Mucosa of descending colon (tissue), 3 donors: ENCODE measurements around the gene CDC14A. TPM values are rescaled to one million over a fixed set of nuclear protein-coding genes. Genes with fewer than 3 reads are reported as not detected.

ENCODE experiments used
- ATAC-seq: fragments of 200-7000 bp; cut with Tn5 transposase; one replicate; pipeline ENCODE4 v1.9.1; 2020; ENCODE audit warnings: mild to moderate bottlenecking, moderate library complexity
- DNase-seq, 3 donors: peaks; one replicate each; pipeline ENCODE4 v3.0.0-alpha.2; 2020
- H3K36me3 ChIP-seq: fragments of 200-600 bp; one replicate; pipeline ENCODE4 v1.8.0; 2021; ENCODE audit warnings: low read depth, mild to moderate bottlenecking
- H3K4me1 ChIP-seq: fragments of 200-600 bp; one replicate; pipeline ENCODE4 v1.8.0; 2021; ENCODE audit warnings: low read depth, mild to moderate bottlenecking
- H3K4me3 ChIP-seq: fragments of 200-600 bp; one replicate; pipeline ENCODE4 v1.8.0; 2021; ENCODE audit warnings: mild to moderate bottlenecking
- H3K9me3 ChIP-seq: fragments of 200-600 bp; one replicate; pipeline ENCODE4 v1.8.0; 2021; ENCODE audit warnings: mild to moderate bottlenecking
- CTCF ChIP-seq: fragments of 200-600 bp; IDR thresholded peaks from one replicate; pipeline ENCODE4 v1.8.0; 2022; ENCODE audit warnings: antibody characterized with exemption, mild to moderate bottlenecking
- intact Hi-C, 2 donors: fragments of 100-400 bp; cut with DNase I in 1 of 2; cut with micrococcal nuclease in 1 of 2; formaldehyde crosslinking; loops; one replicate each; pipeline versions ENCODE4 v1.11.0 to v1.11.1; 2022; cut with DNase I, micrococcal nuclease
- total RNA-seq, 3 donors: library from RNA; stranded (reverse); fragmentation: NEBNext Ultra II Directional in 2 of 3; extraction: Animal tissue kit (Norgen Biotek cat#: 25700) in 2 of 3; gene quantifications; one replicate each; pipeline versions ENCODE4 v1.2.1 to v1.2.4, GENCODE V29; 2021 to 2023
- donor health status: DM: no; HTN: no; CAD: no; lungs with moderate emphysema.
- donor health status: DM: no; HTN: no; CAD: no.
- donor health status: DM: no; HTN: yes; CAD: no.

CDC14A gene
- total RNA-seq, 3 donors from 2014 or later: 15.6 to 34.3 (median 18.5) TPM

DNA sequence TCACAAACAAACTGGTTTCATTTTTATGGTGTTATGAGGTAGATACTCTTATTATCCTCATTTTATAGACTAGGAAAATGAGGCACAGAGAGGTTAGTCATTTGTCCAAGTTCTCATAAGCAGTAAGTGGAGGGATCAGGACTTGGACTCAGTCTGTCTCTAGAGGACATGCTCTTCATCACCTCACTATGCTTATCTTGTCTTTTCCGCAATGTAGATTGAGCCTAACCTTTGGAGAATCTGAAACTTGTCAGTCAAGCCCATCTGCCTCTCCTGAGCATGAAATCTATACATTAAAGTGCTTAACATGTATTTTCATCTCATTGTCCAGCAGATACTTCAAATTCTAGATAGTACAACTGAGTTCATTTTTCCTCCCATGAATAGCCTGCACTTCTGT is 11.8 kb upstream of the CDC14A start:
- intact Hi-C loops: no loop called here
- TF ChIP-seq CTCF: no peak
- Histone ChIP-seq H3K4me3 (no peak overlapping the region), H3K36me3 (no peaks in the 10 kb centered on the region), H3K9me3 (no peaks in the 10 kb centered on the region), H3K4me1 (no peaks in the 10 kb centered on the region)
- DNase-seq (no peak), ATAC-seq (no peak)

DNA sequence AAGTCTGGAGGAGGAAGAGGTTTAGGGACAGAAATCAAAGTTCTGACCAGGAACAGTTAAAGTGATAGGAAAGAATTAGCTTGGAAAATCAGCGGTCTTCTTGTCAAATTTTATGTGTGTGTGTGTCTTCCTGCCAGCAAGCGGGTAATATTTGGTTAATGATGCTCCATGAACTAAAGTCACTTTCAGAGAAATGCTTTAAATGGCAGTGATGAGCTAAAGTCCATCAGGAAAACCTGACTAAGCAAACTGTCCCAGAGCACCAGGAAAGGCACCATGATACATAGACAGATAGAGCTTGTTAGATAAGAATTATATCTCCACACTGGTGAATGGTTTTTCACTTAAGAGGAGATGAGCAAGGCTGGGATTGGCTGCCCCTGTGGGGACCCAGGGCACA is 10.0 kb upstream of the CDC14A start:
- intact Hi-C loops: no loop called here
- ATAC-seq (no peak), DNase-seq (no peak)
- Histone ChIP-seq H3K36me3 (no peaks in the 10 kb centered on the region), H3K4me3 (no peak overlapping the region), H3K4me1 (no peaks in the 10 kb centered on the region), H3K9me3 (no peaks in the 10 kb centered on the region)
- no peak for TF ChIP-seq CTCF

GRCh38 chr1:100343897-100344296 is 8.4 kb upstream of the CDC14A start:
- H3K36me3 ChIP-seq: no peaks in the 10 kb centered on the region
- TF ChIP-seq CTCF: no peak
- no peaks in the 10 kb centered on the region for H3K4me1 ChIP-seq
- DNase-seq (no peak), ATAC-seq (no peak)
- no peak overlapping the region for H3K4me3 ChIP-seq
- intact Hi-C loops: no loop called here
- H3K9me3 ChIP-seq: no peaks in the 10 kb centered on the region

DNA sequence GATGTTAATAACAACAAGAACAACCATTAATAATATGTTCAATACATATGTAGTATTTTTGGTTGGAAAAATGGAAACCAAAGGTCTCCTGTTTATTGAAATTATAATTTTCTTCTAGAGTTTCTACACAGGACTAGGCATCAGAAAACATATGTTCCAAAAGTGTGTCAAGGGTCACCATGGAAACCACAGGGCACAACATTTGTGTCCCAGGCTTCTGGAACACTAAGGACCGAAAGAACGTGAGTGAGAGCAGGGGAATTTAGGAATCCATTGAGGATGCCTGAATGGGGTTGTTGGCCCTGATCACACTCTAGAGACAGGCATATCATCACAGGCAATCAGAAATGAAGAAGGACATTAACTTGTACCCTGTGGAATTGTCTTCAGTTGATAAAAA is 7.5 kb upstream of the CDC14A start:
- Histone ChIP-seq H3K36me3 (no peaks in the 10 kb centered on the region), H3K4me1 (no peaks in the 10 kb centered on the region), H3K9me3 (no peaks in the 10 kb centered on the region), H3K4me3 (no peak overlapping the region)
- DNase-seq (no peak), ATAC-seq (no peak)
- intact Hi-C loops: no loop called here
- no peak for TF ChIP-seq CTCF

- intact Hi-C loops: no loop called here
- Histone ChIP-seq H3K4me3 (no peak overlapping the region), H3K9me3 (no peaks in the 10 kb centered on the region), H3K4me1 (no peaks in the 10 kb centered on the region), H3K36me3 (no peaks in the 10 kb centered on the region)
- ATAC-seq (no peak), DNase-seq (no peak)
- TF ChIP-seq CTCF: no peak
These were observed 5.9 kb upstream of the CDC14A start for GRCh38 chr1:100346387-100346786.
